HG02759 (cell line): ENCODE measurements around the gene TTC9C.
"Not testable (repeated sequence)": the region's sequence is repeated elsewhere in the genome, so short reads cannot be mapped to it uniquely, and the experiment has no call there.

ENCODE experiments used
- ATAC-seq: cut with Tn5 transposase; IDR thresholded peaks from one replicate; pipeline ENCODE4 v1.9.1; 2021; ENCODE audit warnings: mild to moderate bottlenecking, moderate library complexity; ENCODE audit not compliant: unreplicated experiment

Gene TTC9C

DNA sequence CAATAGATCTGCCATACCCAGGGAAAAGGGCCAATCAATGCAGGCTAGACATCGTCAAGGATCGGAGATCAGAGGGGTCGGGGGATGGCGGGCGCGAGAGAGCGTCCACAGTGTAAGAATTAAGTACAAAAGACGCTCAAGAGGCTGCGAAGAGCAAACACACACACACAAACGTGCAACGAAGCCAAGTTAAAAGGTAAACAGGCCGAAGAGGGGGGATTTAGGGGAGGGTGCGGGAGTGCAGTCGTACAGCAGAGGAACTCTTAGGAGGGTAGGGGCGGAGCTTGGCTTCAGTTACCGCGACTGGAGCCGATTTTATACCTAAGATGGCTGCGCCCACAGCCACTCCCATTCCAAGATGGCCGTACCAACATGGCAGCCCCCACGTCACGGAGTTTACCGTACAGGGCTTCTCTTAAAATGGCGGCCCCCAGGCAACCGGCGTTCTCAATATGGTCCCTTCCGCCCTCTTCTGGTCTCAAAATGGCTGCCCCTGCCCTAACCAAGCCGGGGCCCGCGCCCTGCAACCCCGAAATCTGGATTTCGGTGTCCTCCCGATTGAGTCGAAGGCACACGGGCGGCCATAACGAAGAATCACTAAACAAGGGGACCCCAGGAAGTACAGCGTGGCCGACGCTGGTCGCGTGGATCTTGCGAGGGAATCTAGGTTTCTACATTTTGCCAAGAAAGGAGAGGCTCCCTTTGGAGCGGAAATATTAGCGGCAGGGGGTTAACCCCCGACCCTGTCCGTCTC lies 18.9 kb upstream of the TTC9C start:
- ATAC-seq = peak; percentile 76

- ATAC-seq = no peak
Observed at GRCh38 chr11:62710001-62710345, 18.3 kb upstream of the TTC9C start.

DNA sequence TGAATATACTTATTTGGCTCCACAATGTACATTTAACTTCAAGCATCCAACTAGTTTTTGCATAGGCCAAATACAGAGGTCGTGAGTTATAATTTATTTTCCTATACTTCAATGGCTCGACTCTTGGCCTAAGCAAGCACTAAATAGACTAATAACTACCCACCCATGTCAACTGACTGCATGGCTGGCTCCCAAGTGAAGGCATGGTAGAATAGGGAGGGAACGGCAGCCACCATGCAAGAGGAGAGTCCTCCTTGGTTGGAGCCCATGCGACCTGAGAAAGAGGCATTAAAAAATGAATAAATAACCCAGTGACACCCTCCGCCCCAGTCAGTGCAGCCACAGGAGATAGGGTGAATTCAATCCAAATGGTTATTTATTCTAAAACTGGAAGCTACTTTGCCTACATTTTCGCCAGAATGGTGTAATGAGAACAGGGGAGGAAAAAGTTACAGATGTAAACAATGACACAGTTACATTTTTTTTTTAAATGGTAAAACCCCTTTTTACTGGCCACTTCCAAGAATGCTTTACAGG lies 15.9 kb upstream of the TTC9C start:
- ATAC-seq = no peak

GRCh38 chr11:62712861-62713260 lies 15.4 kb upstream of the TTC9C start:
- no peak for ATAC-seq

DNA sequence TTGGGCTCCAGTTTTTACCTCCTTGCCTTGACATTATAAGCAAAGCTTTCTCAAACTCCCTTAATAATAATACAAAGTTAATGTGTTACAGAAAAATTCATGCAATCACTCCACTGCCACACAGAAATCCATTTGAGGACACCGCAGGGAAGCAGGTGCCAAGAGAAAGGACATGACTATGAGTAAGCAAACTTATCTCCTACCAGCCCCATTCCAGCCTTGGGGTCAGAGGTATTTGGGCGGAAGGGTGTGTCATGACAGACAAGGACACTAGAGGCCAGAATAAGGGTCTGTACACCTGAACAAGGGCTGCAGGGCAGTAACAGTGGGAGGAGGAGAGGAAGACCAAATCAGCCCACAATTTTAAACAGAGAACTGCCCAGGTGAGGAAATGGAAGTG lies 14.9 kb upstream of the TTC9C start:
- no peak for ATAC-seq

DNA sequence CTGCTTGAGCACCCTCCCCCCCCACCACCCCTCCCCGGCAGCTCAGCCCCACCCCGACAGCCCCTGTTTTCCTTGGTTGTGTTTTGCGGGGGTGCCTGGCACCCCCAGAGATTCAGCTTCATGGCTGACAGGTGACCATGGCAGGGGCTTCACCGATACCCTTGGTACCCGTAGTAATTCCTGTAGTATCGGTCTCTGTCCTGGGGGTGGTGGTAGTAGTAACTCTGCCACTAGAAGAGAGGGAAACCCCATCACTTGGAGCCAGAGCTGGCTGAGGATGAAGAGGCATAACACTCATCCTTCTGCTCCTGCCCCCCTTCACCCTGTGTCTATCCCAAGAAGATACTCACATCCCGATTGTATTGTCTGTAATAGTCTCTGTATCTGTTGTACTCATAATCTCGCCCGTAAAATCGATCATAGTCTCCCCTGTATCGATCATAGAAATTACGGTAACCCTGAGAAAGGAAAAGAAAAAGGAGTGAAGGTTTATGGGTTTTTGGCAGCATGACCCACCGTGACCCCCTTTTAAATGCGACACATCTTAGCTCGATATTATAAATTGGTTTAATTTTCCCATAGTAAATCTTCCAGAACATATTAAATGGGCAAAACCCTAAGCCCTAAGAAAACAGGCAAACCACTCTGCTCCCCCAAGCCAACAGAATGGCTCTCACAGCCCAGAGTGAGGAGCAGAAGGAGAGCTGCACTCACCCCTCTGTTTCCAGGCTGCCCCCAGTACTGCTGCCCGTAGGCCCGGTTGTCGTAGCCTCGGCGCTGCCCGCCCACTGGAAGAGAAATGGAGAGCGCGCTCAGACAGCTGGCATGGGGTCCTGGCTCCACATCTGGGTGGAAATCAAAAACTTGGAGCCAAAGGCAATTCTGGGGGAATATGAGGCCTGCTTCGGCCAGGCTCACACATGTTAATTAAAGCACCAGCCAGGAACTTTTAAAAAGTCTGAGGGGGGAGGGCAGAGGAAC lies 12.8 kb upstream of the TTC9C start:
- no peak for ATAC-seq

- no peak for ATAC-seq
Observed at GRCh38 chr11:62716206-62716605, 12.1 kb upstream of the TTC9C start.

DNA sequence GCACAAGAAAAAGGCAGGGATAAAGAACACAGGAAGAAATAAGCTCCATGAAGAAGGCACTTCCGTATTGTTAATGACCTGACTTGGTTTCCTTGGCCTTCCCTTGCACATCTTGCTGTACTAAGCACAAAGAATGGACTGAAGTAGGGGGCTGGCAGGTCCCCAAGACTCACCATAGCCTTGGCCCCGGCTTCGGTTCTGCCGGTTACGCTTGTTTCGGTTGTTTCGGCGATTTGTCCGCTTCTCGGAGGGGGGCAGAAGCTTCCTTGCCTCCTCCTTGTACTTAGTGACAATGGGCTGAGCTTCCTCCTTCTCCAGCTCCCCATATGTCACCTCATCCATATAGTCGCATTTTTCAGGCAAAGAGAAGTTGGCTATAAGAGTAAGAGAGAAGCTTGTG lies 11.5 kb upstream of the TTC9C start:
- no peak for ATAC-seq

GRCh38 chr11:62719302-62719978 lies 8.8 kb upstream of the TTC9C start:
- no peak for ATAC-seq

DNA sequence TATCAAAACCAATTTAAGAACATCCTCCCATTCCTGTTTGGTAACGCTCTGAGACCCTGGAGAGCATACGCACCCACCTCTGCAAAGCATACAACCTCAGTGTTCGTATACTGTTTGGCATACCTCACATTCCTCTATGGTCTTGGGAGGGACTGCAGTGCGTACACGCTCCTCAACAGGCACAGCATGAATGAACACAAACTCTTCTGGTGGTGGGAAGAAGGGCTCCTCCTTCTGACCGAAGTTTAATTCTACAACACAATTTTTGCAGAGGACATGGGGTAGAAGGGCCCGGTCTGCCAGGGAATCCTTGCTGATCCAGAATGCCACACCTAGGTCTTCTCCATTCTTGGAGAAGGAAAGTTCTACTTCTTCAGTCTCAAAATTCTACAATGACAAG lies 6.3 kb upstream of the TTC9C start:
- no peak for ATAC-seq

- no peak for ATAC-seq
Observed at GRCh38 chr11:62724171-62724570, 4.1 kb upstream of the TTC9C start.

- ATAC-seq = no peak
Observed at GRCh38 chr11:62725646-62726045, 2.6 kb upstream of the TTC9C start.

DNA sequence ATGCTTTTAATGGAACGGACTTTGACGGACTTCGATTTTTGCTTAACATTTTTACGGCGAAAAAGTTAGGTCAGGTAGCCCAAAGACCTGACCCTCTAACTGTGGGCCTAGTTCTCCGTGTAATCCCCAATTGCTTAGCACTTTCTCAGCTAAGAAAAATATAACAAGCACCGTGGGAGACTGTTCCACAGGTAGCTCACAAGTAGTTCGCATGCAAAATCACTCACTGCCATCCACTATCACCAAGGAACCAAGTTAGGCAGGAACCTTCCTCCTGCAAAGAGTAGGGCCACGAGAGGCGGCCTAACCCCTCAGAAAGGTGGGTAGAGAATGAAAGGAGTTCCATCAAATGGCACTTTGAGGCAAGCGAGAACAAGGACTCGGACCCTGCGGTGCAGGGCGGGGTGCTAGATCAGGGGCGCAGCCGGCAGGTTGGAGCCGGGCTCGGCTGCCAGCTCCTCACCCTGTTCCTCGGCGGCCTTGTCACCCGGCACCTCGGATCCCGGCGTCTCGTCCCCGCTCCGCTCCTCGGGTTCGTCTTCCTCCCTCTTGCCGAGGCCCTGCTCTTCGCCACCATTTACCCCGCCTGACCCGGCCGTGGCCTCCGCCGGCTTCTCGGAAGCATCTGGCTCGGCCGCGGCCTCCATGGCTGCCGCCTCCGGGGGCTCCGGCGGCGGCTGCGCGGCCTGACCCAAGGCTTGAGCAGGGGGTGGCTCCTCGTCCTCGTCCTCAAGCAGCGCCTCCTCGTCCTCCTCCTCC lies 2.0 kb upstream of the TTC9C start:
- no peak for ATAC-seq

DNA sequence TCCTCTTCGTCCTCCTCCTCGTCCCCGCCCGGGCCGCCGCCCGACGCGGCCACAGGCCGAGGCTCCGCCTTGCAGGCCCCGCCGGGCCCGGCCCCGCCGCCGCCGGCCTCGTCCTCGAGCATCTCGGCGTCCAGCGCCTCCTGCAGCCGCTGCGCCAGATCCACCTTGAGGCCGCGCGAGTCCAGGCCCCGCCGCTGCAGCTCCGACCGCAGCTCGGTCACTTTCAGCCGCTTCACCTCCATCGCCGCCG lies 1.4 kb upstream of the TTC9C start:
- no peak for ATAC-seq

DNA sequence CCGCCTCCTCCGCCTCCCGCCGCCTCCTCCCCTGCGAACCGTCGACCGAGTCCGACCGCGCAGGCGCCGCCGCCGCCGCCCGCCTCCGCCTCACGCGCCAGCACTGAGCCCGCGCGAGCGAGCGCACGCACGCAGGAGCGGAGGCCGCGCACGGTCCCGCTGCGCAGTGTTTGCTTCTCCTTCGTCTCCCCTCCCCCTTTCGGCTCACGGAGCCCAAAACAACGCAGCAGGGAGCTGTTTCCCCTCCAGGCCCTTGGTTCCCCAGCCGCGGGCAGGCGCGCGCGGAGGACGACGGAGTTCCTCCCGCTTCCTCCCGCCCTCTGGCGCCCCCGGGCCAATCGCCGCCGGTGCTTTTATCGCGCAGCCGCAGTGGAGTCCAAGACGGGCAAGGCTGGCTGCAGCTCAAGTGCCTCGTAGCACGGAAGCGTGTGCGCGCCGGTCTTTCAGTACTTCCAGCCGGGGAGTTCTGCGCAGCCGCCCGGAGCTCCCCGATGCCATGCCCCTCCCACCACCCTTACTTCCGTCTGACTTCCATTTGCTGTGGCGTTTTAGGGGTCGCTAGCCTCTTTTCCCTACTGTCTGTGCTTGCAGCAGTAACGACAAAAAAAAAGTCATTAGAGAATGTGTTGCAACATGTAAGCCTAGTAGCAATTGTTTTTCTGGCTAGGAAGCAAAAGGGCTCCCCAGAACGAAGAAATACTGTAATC lies 968 bp upstream of the TTC9C start, which contains the start of gene HNRNPUL2:
HNRNPUL2 (minus strand) TSS at position 293 of the 707 bp plus-strand sequence. CDS start 301 bp downstream, outside the sequence.
- peak; percentile 77 for ATAC-seq

- peak; percentile 49 for ATAC-seq
Observed at GRCh38 chr11:62727872-62728170, 465 bp upstream of the TTC9C start.

DNA sequence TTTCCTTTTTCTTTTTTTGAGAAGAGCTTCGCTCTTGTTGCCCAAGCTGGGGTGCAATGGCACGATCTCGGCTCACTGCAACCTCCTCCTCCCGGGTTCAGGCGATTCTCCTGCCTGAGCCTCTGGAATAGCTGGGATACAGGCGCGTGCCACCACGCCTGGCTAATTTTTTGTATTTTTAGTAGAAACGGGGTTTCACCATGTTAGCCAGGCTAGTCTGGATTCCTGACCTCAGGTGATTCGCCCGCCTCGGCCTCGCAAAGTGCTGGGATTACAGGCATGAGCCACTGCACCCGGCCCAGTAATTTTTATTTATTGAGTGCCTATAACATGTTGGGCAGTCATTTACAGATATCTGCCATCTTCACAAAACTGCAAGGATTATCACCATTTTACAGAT lies 1.8 kb downstream of the TTC9C start:
- ATAC-seq = not testable (repeated sequence)

DNA sequence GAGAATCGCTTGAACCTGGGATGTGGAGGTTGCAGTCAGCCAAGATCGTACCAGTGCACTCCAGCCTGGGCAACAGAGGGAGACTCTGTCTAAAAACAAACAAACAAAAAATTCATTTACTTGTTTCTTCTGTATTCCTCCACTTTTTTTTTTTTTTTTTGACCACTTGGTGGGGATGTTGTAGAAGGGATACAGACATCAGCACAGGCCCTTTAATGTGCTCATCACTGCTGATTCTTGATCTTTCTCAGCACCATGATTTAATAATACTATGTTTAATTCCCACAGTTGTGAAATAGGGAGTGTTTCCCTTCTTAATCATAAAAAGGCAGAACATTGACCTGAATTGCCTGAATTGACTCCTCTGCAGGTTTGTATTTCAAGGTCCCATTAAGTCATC lies 4.5 kb downstream of the TTC9C start:
- no peak for ATAC-seq

DNA sequence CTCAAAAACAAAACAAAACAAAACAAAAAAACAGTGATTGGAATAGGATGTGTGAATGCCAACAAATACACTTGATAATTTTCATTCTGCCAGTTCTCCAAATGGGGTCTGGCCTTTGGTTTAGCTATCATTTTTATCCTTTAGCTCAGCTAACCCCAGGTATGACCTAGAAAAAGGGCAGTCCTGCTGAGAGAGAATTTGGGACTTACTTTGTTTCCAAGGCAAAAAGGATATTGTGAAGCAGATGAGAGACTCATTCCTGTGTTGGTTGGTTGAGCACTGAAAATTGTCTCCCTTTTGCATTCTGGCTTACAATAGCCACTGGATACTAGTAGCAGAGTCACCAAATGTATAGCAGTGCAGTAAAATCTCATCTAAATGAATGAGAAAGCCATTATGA lies 8.9 kb downstream of the TTC9C start:
- no peak for ATAC-seq

GRCh38 chr11:62747475-62748160 lies 19.3 kb downstream of the TTC9C start:
- ATAC-seq = no peak
